Gastroesophageal sphincter (tissue), 3 donors: ENCODE measurements around the gene GANAB.

Source experiments
- CTCF ChIP-seq, 4 experiments: fragments of 200-600 bp in 2 of 4; fragments of 450-650 bp in 2 of 4; sonication (generic) in 1 of 4; IDR thresholded peaks; one replicate each; pipeline ENCODE4 v1.5.1; 2017 to 2019; ENCODE audit warnings: antibody characterized with exemption in 4 of 4, mild to moderate bottlenecking in 2 of 4, moderate library complexity in 2 of 4
- POLR2A ChIP-seq, 2 donors: fragments of 450-650 bp; IDR thresholded peaks; one replicate each; pipeline ENCODE4 v1.6.1; 2017; ENCODE audit warnings: antibody characterized with exemption in 2 of 2, mild to moderate bottlenecking in 2 of 2, moderate library complexity in 1 of 2
- POLR2AphosphoS5 ChIP-seq: sonication (generic); formaldehyde crosslinking; IDR thresholded peaks from one replicate; pipeline ENCODE4 v1.6.1; 2017; ENCODE audit warnings: antibody characterized with exemption

- TF ChIP-seq CTCF (IDR thresholded peaks at IDR 0.05): no peak
- TF ChIP-seq POLR2A (IDR thresholded peaks at IDR 0.05): no peak
- no peak for TF ChIP-seq POLR2AphosphoS5
Observed at GRCh38 chr11:62664405-62665074, 18.1 kb upstream of the GANAB start.
